ENCODE data around the gene FAXDC2.

Gene FAXDC2

DNA sequence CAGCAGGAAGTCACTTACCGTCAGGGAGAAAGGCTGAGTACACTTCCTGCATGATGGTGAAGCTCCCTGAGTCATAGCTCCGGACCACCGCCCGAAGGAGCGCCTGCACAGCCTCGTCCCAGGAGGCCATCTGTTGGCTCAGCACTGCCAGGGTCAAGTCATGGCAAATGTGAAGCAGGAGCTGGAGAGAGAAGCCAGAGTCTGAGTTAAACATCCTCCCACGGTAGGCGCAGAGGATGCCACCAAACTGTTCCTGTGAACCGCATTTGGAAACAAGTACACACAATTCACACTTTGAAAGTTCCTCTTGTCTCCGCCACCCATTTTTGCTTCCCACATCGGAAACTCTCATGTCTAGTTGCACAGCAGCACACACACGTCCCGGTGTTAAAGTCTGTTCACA, 42.0 kb upstream of the FAXDC2 start:
- DNase-seq = no peak
- Histone ChIP-seq H3K14ac (ENCODE audit: low read length in 2 of 2) (no peak overlapping the region), H3K23ac (ENCODE audit: low read length in 2 of 2) (no peak overlapping the region), H3K4me2 (ENCODE audit: low read length, poor library complexity, severe bottlenecking) (no peak overlapping the region), H3K18ac (ENCODE audit: low read depth in 1 of 2, low read length in 2 of 2) (no peak overlapping the region), H3K79me1 (replicated peaks; ENCODE audit: low read length, poor library complexity, severe bottlenecking) (no peaks in the 10 kb centered on the region), H3K4me3 (ENCODE audit: insufficient read depth in 1 of 2, low read depth in 1 of 2, low read length in 2 of 2) (no peak overlapping the region), H4K8ac (ENCODE audit: low read length) (no peak overlapping the region), H2AK5ac (ENCODE audit: low read length, severe bottlenecking) (no peak overlapping the region), H2BK15ac (ENCODE audit: low read depth, poor library complexity, severe bottlenecking) (no peak overlapping the region), H2AFZ (ENCODE audit: low read depth, low read length) (no peak overlapping the region), H2BK5ac (ENCODE audit: low read depth, low read length, poor library complexity, severe bottlenecking) (no peak overlapping the region), H3K36me3 (ENCODE audit: control insufficient read depth in 1 of 2, insufficient read depth in 2 of 2, low read depth in 1 of 2, low read length in 2 of 2) (peaks cover 43 to 89% of the 10 kb centered on the region in 2 experiments), H4K91ac (ENCODE audit: low read length) (no peak overlapping the region), H3K4me1 (ENCODE audit: control insufficient read depth, insufficient read depth, low read depth, low read length) (no peaks in the 10 kb centered on the region), H3K9me3 (ENCODE audit: control insufficient read depth, low read length) (peaks cover 17% of the 10 kb centered on the region), H2BK12ac (ENCODE audit: low read length in 2 of 2) (no peak overlapping the region), H3K9ac (ENCODE audit: low read length) (no peak overlapping the region), H3K4ac (ENCODE audit: low read depth in 1 of 2, low read length in 2 of 2) (no peak overlapping the region), H3K27me3 (ENCODE audit: control insufficient read depth in 1 of 2, insufficient read depth in 1 of 2, low read length in 2 of 2) (no peaks in the 10 kb centered on the region), H2BK120ac (ENCODE audit: low read depth, low read length) (no peak overlapping the region), H3K27ac (ENCODE audit: low read length, poor library complexity, severe bottlenecking) (no peak overlapping the region)
- 83% methylated on average over 13 of the region's 13 CpGs for WGBS

- Histone ChIP-seq H3K36me3 (ENCODE audit: control insufficient read depth in 1 of 2, insufficient read depth in 2 of 2, low read depth in 1 of 2, low read length in 2 of 2) (peaks cover 17 to 60% of the 10 kb centered on the region in 2 experiments), H3K79me1 (replicated peaks; ENCODE audit: low read length, poor library complexity, severe bottlenecking) (no peaks in the 10 kb centered on the region), H2BK120ac (ENCODE audit: low read depth, low read length) (no peak overlapping the region), H3K4me2 (ENCODE audit: low read length, poor library complexity, severe bottlenecking) (no peak overlapping the region), H2AFZ (ENCODE audit: low read depth, low read length) (no peak overlapping the region), H2BK15ac (ENCODE audit: low read depth, poor library complexity, severe bottlenecking) (no peak overlapping the region), H3K23ac (ENCODE audit: low read length in 2 of 2) (no peak overlapping the region), H4K8ac (ENCODE audit: low read length) (no peak overlapping the region), H4K91ac (ENCODE audit: low read length) (no peak overlapping the region), H3K9ac (ENCODE audit: low read length) (no peak overlapping the region), H3K4me3 (ENCODE audit: insufficient read depth in 1 of 2, low read depth in 1 of 2, low read length in 2 of 2) (peak overlapping the region in 1 of 2 experiments; percentile 6), H3K14ac (ENCODE audit: low read length in 2 of 2) (no peak overlapping the region), H2AK5ac (ENCODE audit: low read length, severe bottlenecking) (no peak overlapping the region), H3K4ac (ENCODE audit: low read depth in 1 of 2, low read length in 2 of 2) (no peak overlapping the region), H3K27ac (ENCODE audit: low read length, poor library complexity, severe bottlenecking) (no peak overlapping the region), H3K27me3 (ENCODE audit: control insufficient read depth in 1 of 2, insufficient read depth in 1 of 2, low read length in 2 of 2) (no peaks in the 10 kb centered on the region), H2BK5ac (ENCODE audit: low read depth, low read length, poor library complexity, severe bottlenecking) (no peak overlapping the region), H3K18ac (ENCODE audit: low read depth in 1 of 2, low read length in 2 of 2) (no peak overlapping the region), H2BK12ac (ENCODE audit: low read length in 2 of 2) (no peak overlapping the region), H3K4me1 (ENCODE audit: control insufficient read depth, insufficient read depth, low read depth, low read length) (no peaks in the 10 kb centered on the region), H3K9me3 (ENCODE audit: control insufficient read depth, low read length) (peaks cover 47% of the 10 kb centered on the region)
- no peak for DNase-seq
- 97% methylated on average over 2 of the region's 2 CpGs for WGBS
Measured at GRCh38 chr5:154885439-154885838, 35.0 kb upstream of the FAXDC2 start.

DNA sequence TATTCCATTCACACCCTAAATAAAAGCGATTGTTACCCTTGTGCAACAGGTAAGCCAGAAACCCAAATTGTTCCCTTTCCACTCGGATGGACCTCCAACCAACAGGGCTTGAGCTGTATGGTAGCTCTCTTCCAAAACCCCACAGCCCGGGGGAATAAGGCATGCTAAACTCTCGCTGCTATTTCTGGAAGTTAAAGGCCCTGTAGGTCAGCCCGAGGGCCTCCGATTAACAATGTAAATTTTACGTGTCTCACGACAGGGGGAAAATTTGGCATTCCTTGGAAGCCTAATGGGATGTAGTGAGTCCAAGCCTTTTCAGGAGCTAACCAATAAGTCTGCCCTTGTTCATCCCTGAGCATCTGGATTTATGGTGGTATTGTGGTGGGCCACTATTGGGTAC, 34.0 kb upstream of the FAXDC2 start:
- Histone ChIP-seq H3K18ac (ENCODE audit: low read depth in 1 of 2, low read length in 2 of 2) (no peak overlapping the region), H3K36me3 (ENCODE audit: control insufficient read depth in 1 of 2, insufficient read depth in 2 of 2, low read depth in 1 of 2, low read length in 2 of 2) (peaks cover 16 to 56% of the 10 kb centered on the region in 2 experiments), H4K8ac (ENCODE audit: low read length) (no peak overlapping the region)

GRCh38 chr5:154881986-154882385, 31.6 kb upstream of the FAXDC2 start:
- no peaks in the 10 kb centered on the region for H3K4me1 ChIP-seq (ENCODE audit: control insufficient read depth, insufficient read depth, low read depth, low read length)
- H3K4me3 ChIP-seq (ENCODE audit: insufficient read depth in 1 of 2, low read depth in 1 of 2, low read length in 2 of 2) = no peak overlapping the region
- H2BK12ac ChIP-seq (ENCODE audit: low read length in 2 of 2) = no peak overlapping the region
- H3K36me3 ChIP-seq (ENCODE audit: control insufficient read depth in 1 of 2, insufficient read depth in 2 of 2, low read depth in 1 of 2, low read length in 2 of 2) = peaks cover 20 to 49% of the 10 kb centered on the region in 2 experiments
- no peak for DNase-seq
- no peak overlapping the region for H3K27ac ChIP-seq (ENCODE audit: low read length, poor library complexity, severe bottlenecking)
- H3K14ac ChIP-seq (ENCODE audit: low read length in 2 of 2) = no peak overlapping the region
- no peak overlapping the region for H3K4me2 ChIP-seq (ENCODE audit: low read length, poor library complexity, severe bottlenecking)
- no peak overlapping the region for H3K18ac ChIP-seq (ENCODE audit: low read depth in 1 of 2, low read length in 2 of 2)
- no peak overlapping the region for H2BK15ac ChIP-seq (ENCODE audit: low read depth, poor library complexity, severe bottlenecking)
- WGBS = 40% methylated on average over 1 of the region's 4 CpGs
- H3K9me3 ChIP-seq (ENCODE audit: control insufficient read depth, low read length) = peaks cover 40% of the 10 kb centered on the region
- no peak overlapping the region for H3K4ac ChIP-seq (ENCODE audit: low read depth in 1 of 2, low read length in 2 of 2)
- no peak overlapping the region for H2BK120ac ChIP-seq (ENCODE audit: low read depth, low read length)
- H4K8ac ChIP-seq (ENCODE audit: low read length) = no peak overlapping the region
- H4K91ac ChIP-seq (ENCODE audit: low read length) = no peak overlapping the region
- peaks cover 4% of the 10 kb centered on the region for H3K79me1 ChIP-seq (replicated peaks; ENCODE audit: low read length, poor library complexity, severe bottlenecking)
- no peak overlapping the region for H2AK5ac ChIP-seq (ENCODE audit: low read length, severe bottlenecking)
- H3K23ac ChIP-seq (ENCODE audit: low read length in 2 of 2) = no peak overlapping the region
- no peak overlapping the region for H2BK5ac ChIP-seq (ENCODE audit: low read depth, low read length, poor library complexity, severe bottlenecking)
- no peak overlapping the region for H2AFZ ChIP-seq (ENCODE audit: low read depth, low read length)
- H3K27me3 ChIP-seq (ENCODE audit: control insufficient read depth in 1 of 2, insufficient read depth in 1 of 2, low read length in 2 of 2) = no peaks in the 10 kb centered on the region
- H3K9ac ChIP-seq (ENCODE audit: low read length) = no peak overlapping the region

More for the DNA sequence above, 34.0 kb upstream of the FAXDC2 start:
- no peaks in the 10 kb centered on the region for H3K79me1 ChIP-seq (replicated peaks; ENCODE audit: low read length, poor library complexity, severe bottlenecking)
- no peak overlapping the region for H2AFZ ChIP-seq (ENCODE audit: low read depth, low read length)
- H3K27me3 ChIP-seq (ENCODE audit: control insufficient read depth in 1 of 2, insufficient read depth in 1 of 2, low read length in 2 of 2) = no peaks in the 10 kb centered on the region
- no peak overlapping the region for H2BK15ac ChIP-seq (ENCODE audit: low read depth, poor library complexity, severe bottlenecking)
- no peak overlapping the region for H3K4me2 ChIP-seq (ENCODE audit: low read length, poor library complexity, severe bottlenecking)
- DNase-seq = no peak
- H3K27ac ChIP-seq (ENCODE audit: low read length, poor library complexity, severe bottlenecking) = no peak overlapping the region
- no peak overlapping the region for H3K14ac ChIP-seq (ENCODE audit: low read length in 2 of 2)
- no peak overlapping the region for H2BK120ac ChIP-seq (ENCODE audit: low read depth, low read length)
- no peak overlapping the region for H4K91ac ChIP-seq (ENCODE audit: low read length)
- H3K4me1 ChIP-seq (ENCODE audit: control insufficient read depth, insufficient read depth, low read depth, low read length) = no peaks in the 10 kb centered on the region
- no peak overlapping the region for H2AK5ac ChIP-seq (ENCODE audit: low read length, severe bottlenecking)
- H3K4ac ChIP-seq (ENCODE audit: low read depth in 1 of 2, low read length in 2 of 2) = no peak overlapping the region
- H2BK12ac ChIP-seq (ENCODE audit: low read length in 2 of 2) = no peak overlapping the region
- WGBS = 96% methylated on average over 8 of the region's 8 CpGs
- H3K9me3 ChIP-seq (ENCODE audit: control insufficient read depth, low read length) = peaks cover 48% of the 10 kb centered on the region
- H3K4me3 ChIP-seq (ENCODE audit: insufficient read depth in 1 of 2, low read depth in 1 of 2, low read length in 2 of 2) = no peak overlapping the region
- H3K23ac ChIP-seq (ENCODE audit: low read length in 2 of 2) = no peak overlapping the region
- H3K9ac ChIP-seq (ENCODE audit: low read length) = no peak overlapping the region
- no peak overlapping the region for H2BK5ac ChIP-seq (ENCODE audit: low read depth, low read length, poor library complexity, severe bottlenecking)
